Activated T-helper 2 cell treated with anti-CD3 and anti-CD28 coated beads, Interferon-gamma antibody, Interleukin-2, Interleukin-4, amounts not matched to agents 10 μg/mL and 5 μg/mL and 100 μg/mL, durations not matched to agents 14 hours and 24 hours and 36 hours (primary cell): ENCODE data around the gene PDE1A. TPM values are rescaled to one million over a fixed set of nuclear protein-coding genes. Genes with fewer than 3 reads are reported as not detected.

ENCODE experiments used
- DNase-seq: peaks from one replicate; pipeline ENCODE4 v3.0.0; 2021; ENCODE audit warnings: low spot score
- H3K27ac Mint-ChIP-seq: one replicate; pipeline ENCODE4 v1.8.0; 2021; ENCODE audit warnings: mixed read lengths
- H3K27me3 Mint-ChIP-seq: one replicate; pipeline ENCODE4 v1.8.0; 2021; ENCODE audit warnings: low read depth, mixed read lengths
- H3K36me3 Mint-ChIP-seq: one replicate; pipeline ENCODE4 v1.8.0; 2021; ENCODE audit warnings: low read depth, mixed read lengths
- H3K4me1 Mint-ChIP-seq: one replicate; pipeline ENCODE4 v1.8.0; 2021; ENCODE audit warnings: low read depth, mixed read lengths
- H3K4me3 Mint-ChIP-seq: one replicate; pipeline ENCODE4 v1.8.0; 2021; ENCODE audit warnings: low read depth, mild to moderate bottlenecking, moderate library complexity, mixed read lengths
- H3K9me3 Mint-ChIP-seq: one replicate; pipeline ENCODE4 v1.8.0; 2021; ENCODE audit warnings: mixed read lengths
- intact Hi-C: fragments of 100-400 bp; cut with micrococcal nuclease; formaldehyde crosslinking; loops from one replicate; pipeline ENCODE4 v1.15.1; 2023
- total RNA-seq: library from RNA; stranded (reverse); gene quantifications from 2 replicates; pipeline ENCODE4 v1.2.3, GENCODE V29; 2022

Gene PDE1A
- total RNA-seq, 1 donor from 2014 or later: not detected

DNA sequence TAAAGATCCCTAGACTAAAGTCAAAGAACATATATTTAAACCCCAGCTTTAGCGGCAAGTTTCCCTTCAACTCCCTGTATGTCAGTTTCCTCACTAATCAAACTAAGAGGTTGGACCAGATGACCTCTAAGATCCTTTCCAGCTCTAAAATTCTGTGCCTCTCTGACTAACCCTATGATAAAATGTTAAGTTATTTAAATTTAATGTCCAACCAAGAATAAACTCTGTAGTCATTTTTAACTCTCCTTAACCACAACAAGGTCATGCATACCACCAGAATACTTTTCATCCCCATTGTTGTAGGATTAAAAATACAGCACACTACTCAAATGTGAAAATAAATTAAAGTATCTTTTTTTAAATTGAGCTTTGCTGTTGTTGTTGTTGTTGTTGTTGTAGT is 5.2 kb upstream of the PDE1A start:
- H3K4me3 Mint-ChIP-seq: no peak overlapping the region
- H3K27me3 Mint-ChIP-seq: no peaks in the 10 kb centered on the region

DNA sequence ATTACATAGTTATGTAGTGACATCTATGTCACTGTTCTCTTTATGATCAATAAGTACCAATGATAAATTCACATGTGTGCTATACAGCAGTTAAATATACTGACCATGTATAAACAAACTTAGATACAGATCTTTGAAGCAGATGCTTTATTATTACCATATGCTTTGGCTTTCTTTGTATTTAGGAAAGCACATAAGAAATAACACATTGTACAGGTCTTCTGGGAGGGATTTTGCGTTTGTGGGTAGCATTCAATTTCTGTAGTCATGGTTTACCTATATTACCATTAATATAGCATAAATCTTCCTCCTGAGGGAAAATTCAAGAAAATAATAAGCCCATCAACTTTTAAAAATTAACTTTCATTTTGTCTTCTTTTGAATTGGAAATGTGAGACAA is 1.6 kb upstream of the PDE1A start:
- Mint-ChIP-seq H3K36me3 (no peaks in the 10 kb centered on the region), H3K4me1 (no peaks in the 10 kb centered on the region), H3K9me3 (peaks cover 4% of the 10 kb centered on the region), H3K4me3 (no peak overlapping the region), H3K27ac (no peak overlapping the region), H3K27me3 (no peaks in the 10 kb centered on the region)
- DNase-seq: no peak
- intact Hi-C loops: no loop called here

More for the DNA sequence above, 5.2 kb upstream of the PDE1A start:
- intact Hi-C loops: no loop called here
- Mint-ChIP-seq H3K36me3 (no peaks in the 10 kb centered on the region), H3K27ac (no peak overlapping the region), H3K9me3 (peaks cover 4% of the 10 kb centered on the region), H3K4me1 (no peaks in the 10 kb centered on the region)
- DNase-seq: no peak

DNA sequence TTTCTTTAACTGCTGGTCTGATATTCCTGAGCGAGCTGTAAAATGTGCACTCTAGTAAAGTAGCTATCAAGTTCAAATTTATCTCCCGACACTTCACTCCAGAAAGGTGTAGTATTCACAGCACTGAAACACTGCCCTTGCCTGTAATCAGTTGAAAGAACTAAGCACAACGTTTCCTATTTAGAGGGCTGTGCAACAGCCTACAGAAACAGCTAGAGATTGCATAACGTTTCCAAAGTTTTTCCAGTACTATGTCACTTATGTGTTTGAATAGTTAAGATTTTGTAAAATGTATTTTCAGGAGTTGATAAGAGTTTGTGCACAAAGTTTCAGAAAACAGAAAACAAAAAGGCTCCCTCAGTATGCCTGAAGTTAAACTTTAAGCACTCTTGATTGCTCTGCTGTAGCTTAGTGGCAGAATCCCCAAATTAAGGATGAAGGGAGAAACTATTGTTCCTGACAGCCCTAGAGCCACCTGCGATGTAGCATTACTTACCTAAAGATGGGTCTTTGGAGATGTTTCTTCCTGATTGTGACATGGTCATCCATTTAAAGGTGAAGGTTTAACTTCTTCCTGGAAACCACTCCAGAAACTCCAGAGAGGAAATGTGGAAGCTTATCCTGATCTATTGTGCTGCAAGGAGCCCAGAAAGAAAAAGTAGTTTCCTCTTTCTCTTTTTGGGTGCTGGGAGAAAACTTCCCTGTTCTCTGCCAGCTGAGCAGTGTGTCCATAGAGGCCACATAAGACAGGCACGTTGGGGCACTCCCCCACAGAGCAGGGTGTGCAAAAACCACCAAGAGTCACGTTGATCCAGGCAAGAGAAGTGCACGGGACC is 536 bp downstream of the PDE1A start:
- Mint-ChIP-seq H3K36me3 (no peaks in the 10 kb centered on the region), H3K4me1 (no peaks in the 10 kb centered on the region), H3K9me3 (peaks cover 4% of the 10 kb centered on the region), H3K27me3 (no peaks in the 10 kb centered on the region), H3K27ac (no peak overlapping the region), H3K4me3 (no peak overlapping the region)
- no peak for DNase-seq
- intact Hi-C loops: no loop called here

- intact Hi-C loops: no loop called here
- H3K9me3 Mint-ChIP-seq: no peaks in the 10 kb centered on the region
- no peaks in the 10 kb centered on the region for H3K27me3 Mint-ChIP-seq
- no peak for DNase-seq
- H3K4me1 Mint-ChIP-seq: no peaks in the 10 kb centered on the region
- H3K27ac Mint-ChIP-seq: no peak overlapping the region
- H3K4me3 Mint-ChIP-seq: no peak overlapping the region
- H3K36me3 Mint-ChIP-seq: no peaks in the 10 kb centered on the region
These were observed 4.0 kb downstream of the PDE1A start for GRCh38 chr2:182422864-182423263.

- Mint-ChIP-seq H3K36me3 (no peaks in the 10 kb centered on the region), H3K27me3 (no peaks in the 10 kb centered on the region), H3K4me3 (no peak overlapping the region), H3K27ac (no peak overlapping the region), H3K9me3 (no peaks in the 10 kb centered on the region), H3K4me1 (no peaks in the 10 kb centered on the region)
- no peak for DNase-seq
- intact Hi-C loops: no loop called here
These were observed 6.2 kb downstream of the PDE1A start for GRCh38 chr2:182420669-182421068.

DNA sequence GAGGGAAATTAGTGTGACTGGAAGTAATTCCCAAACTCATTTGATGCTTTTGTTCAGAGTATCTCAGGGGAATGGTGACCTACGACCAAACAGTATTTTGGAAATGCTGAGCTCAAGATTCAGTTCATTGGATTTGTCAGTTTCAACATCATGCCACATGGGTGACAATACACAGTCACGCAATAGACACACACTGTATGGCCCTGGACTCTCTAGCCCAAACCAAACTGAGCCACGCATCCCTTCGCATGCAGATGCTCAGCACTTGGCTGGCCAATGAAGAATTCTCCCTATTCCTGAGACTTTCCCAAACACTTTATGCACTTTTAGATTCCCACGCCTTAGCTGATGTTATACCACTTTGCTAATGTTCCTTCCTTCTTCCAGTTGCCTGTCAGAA is 10.0 kb downstream of the PDE1A start:
- H3K4me3 Mint-ChIP-seq: no peak overlapping the region
- intact Hi-C loops: no loop called here
- H3K9me3 Mint-ChIP-seq: no peaks in the 10 kb centered on the region
- no peak for DNase-seq
- no peaks in the 10 kb centered on the region for H3K27me3 Mint-ChIP-seq
- no peaks in the 10 kb centered on the region for H3K4me1 Mint-ChIP-seq
- H3K27ac Mint-ChIP-seq: no peak overlapping the region
- H3K36me3 Mint-ChIP-seq: no peaks in the 10 kb centered on the region

GRCh38 chr2:182416191-182416590 is 10.6 kb downstream of the PDE1A start:
- no peak overlapping the region for H3K4me3 Mint-ChIP-seq
- no peaks in the 10 kb centered on the region for H3K27me3 Mint-ChIP-seq
- DNase-seq: no peak
- H3K9me3 Mint-ChIP-seq: no peaks in the 10 kb centered on the region
- intact Hi-C loops: no loop called here
- H3K36me3 Mint-ChIP-seq: no peaks in the 10 kb centered on the region
- H3K4me1 Mint-ChIP-seq: no peaks in the 10 kb centered on the region
- no peak overlapping the region for H3K27ac Mint-ChIP-seq

DNA sequence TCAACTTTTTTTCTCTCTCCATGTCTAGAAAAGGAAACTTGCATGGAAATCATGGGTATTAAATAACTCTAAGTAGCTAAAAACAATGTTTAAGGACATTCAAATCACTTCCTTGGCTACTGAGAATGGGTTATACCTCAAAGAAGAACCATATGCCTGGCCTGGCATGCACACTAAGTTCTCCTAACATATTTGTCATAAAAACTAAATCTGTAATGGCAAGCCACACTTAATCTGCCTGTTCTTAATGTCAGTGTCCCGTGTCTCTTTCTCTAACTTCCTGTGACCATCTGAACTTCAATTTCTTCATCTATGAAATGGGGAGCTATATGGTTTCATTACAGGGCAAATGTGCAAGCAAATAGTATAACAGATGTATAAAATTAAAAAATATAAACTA is 11.1 kb downstream of the PDE1A start:
- Mint-ChIP-seq H3K27me3 (no peaks in the 10 kb centered on the region), H3K36me3 (no peaks in the 10 kb centered on the region), H3K27ac (no peak overlapping the region), H3K4me3 (no peak overlapping the region), H3K9me3 (no peaks in the 10 kb centered on the region), H3K4me1 (no peaks in the 10 kb centered on the region)
- intact Hi-C loops: no loop called here
- DNase-seq: no peak

DNA sequence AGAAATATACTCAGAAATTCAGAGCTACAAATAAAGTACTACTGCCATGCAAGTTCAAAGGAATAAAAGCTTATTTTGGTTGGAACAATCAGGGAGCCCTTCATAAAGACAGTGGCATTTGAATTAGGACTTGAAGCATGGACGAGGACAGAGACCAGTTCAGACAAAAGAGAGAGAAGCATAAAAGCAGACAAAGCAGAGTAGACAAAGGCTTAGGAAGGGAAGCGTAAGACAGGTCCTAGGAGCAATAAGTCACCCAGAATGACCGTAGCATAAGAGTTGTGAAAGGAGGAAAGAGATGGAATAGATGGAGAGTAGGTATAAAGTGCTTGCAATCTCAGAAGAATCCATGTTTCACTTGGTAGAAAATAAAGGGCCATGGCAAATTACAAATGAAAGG is 14.0 kb downstream of the PDE1A start:
- Mint-ChIP-seq H3K36me3 (no peaks in the 10 kb centered on the region), H3K4me3 (no peak overlapping the region), H3K27ac (no peak overlapping the region), H3K9me3 (no peaks in the 10 kb centered on the region), H3K27me3 (no peaks in the 10 kb centered on the region), H3K4me1 (no peaks in the 10 kb centered on the region)
- intact Hi-C loops: no loop called here
- no peak for DNase-seq

DNA sequence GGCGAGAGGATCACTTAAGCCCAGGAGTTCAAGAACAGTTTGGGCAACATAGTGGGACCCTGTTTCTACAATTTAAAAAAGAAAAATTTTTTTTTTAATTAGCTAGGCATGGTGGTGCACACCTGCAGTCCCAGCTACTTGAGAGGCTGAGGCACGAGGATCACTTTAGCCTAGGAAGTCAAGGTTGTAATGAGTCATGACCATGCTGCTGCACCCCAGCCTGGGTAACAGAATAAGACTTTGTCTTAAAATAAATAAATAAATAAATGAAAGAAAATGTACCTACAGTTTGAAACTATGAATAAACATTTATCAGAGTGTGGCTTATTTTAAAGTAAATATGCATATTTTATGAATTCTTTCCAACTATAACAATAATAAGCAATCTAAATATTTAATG is 16.7 kb downstream of the PDE1A start:
- no peaks in the 10 kb centered on the region for H3K27me3 Mint-ChIP-seq
- intact Hi-C loops: no loop called here
- no peaks in the 10 kb centered on the region for H3K9me3 Mint-ChIP-seq
- no peaks in the 10 kb centered on the region for H3K36me3 Mint-ChIP-seq
- H3K4me1 Mint-ChIP-seq: no peaks in the 10 kb centered on the region
- H3K27ac Mint-ChIP-seq: no peak overlapping the region
- DNase-seq: no peak
- no peak overlapping the region for H3K4me3 Mint-ChIP-seq

GRCh38 chr2:182406221-182406620 is 20.6 kb downstream of the PDE1A start:
- H3K27ac Mint-ChIP-seq: no peak overlapping the region
- H3K9me3 Mint-ChIP-seq: no peaks in the 10 kb centered on the region
- DNase-seq: no peak
- H3K4me3 Mint-ChIP-seq: no peak overlapping the region
- H3K27me3 Mint-ChIP-seq: no peaks in the 10 kb centered on the region
- H3K4me1 Mint-ChIP-seq: no peaks in the 10 kb centered on the region
- H3K36me3 Mint-ChIP-seq: no peaks in the 10 kb centered on the region
- intact Hi-C loops: no loop called here

- no peak for DNase-seq
- H3K4me1 Mint-ChIP-seq: no peaks in the 10 kb centered on the region
- H3K36me3 Mint-ChIP-seq: no peaks in the 10 kb centered on the region
- intact Hi-C loops: no loop called here
- no peak overlapping the region for H3K4me3 Mint-ChIP-seq
- H3K9me3 Mint-ChIP-seq: no peaks in the 10 kb centered on the region
- no peaks in the 10 kb centered on the region for H3K27me3 Mint-ChIP-seq
- no peak overlapping the region for H3K27ac Mint-ChIP-seq
These were observed 21.8 kb downstream of the PDE1A start for GRCh38 chr2:182404975-182405561.

DNA sequence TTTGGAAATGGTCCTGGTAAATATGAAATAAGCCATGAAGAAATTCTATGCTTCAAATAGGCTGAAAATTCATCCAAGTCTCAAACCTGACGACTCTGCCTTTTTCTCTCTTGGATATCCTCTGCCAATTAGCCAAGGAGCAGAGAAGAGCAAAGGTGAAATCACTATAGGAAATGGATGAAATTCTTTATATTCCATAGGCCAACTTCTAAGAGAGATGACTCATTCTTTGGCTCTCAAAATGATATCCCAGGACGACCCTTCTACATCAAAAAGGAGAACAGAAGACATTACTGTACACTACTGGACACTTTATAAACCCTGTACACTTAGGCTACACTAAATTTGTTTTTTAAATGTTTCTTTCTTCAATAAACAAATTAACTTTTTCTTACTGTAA is 22.7 kb downstream of the PDE1A start:
- Mint-ChIP-seq H3K27ac (no peak overlapping the region), H3K9me3 (no peaks in the 10 kb centered on the region), H3K27me3 (no peaks in the 10 kb centered on the region), H3K4me3 (no peak overlapping the region), H3K36me3 (no peaks in the 10 kb centered on the region), H3K4me1 (no peaks in the 10 kb centered on the region)
- intact Hi-C loops: no loop called here
- DNase-seq: no peak
